ENCODE data around the gene PRPF19. TPM values are rescaled to one million over a fixed set of nuclear protein-coding genes. Genes with fewer than 3 reads are reported as not detected.

PRPF19 gene
- total and polyA plus RNA-seq, 2 of the 8 experiments (the other 6 are each of a cell fraction or from before 2014, with no cell fraction given): 107 to 141 TPM

- H4K5ac ChIP-seq (ENCODE audit: insufficient read length, low read depth, low read length): no peak overlapping the region
- no peak overlapping the region for H3K9ac ChIP-seq (replicated peaks in 1 of 4; ENCODE audit: extremely low read depth in 1 of 4, low read depth in 3 of 4, low read length in 3 of 4)
- H4K8ac ChIP-seq (ENCODE audit: extremely low read depth, insufficient read depth, low read length): no peak overlapping the region; the same call in 1 of the 2 replicates
- no peaks in the 10 kb centered on the region for H3K23me2 ChIP-seq (ENCODE audit: low read depth, low read length)
- POLR2A ChIA-PET (ENCODE audit: partially characterized antibody): interaction anchor here (1.5 to 2.3 kb wide), 4 partner anchors 9 to 48 kb away, joined by 3 to 9 read pairs (median 6); no protein-coding TSS in a partner anchor
- CTCF ChIA-PET (ENCODE audit: partially characterized antibody): interaction anchor here (0.6 to 23.0 kb wide), 43 partner anchors 8 to 1277 kb away, joined by 3 to 522 read pairs (median 4); partner anchors contain the start of genes PTGDR2, TMEM109 and ZP1
- no peak overlapping the region for H3K23ac ChIP-seq (ENCODE audit: insufficient read length)
- H3K4me2 ChIP-seq (ENCODE audit: insufficient read depth in 1 of 2, low read depth in 2 of 2, low read length in 2 of 2): no peak overlapping the region
- H3K36me3 ChIP-seq (ENCODE audit: control insufficient read depth in 2 of 4, insufficient read depth in 4 of 4, low read length in 3 of 4): peaks cover 37 to 88% (median 78%) of the 10 kb centered on the region in 4 experiments
- H3K14ac ChIP-seq (ENCODE audit: insufficient read length): no peak overlapping the region
- H3K4me3 ChIP-seq (ENCODE audit: extremely low read depth in 1 of 4, insufficient read depth in 2 of 4, low read depth in 3 of 4, low read length in 4 of 4): no peak overlapping the region
- H4K20me1 ChIP-seq (replicated peaks in 1 of 2; ENCODE audit: control insufficient read depth in 1 of 2, insufficient read depth in 2 of 2, low read length in 2 of 2): peaks cover 8 to 25% of the 10 kb centered on the region in 2 experiments
- no peak overlapping the region for H3K4ac ChIP-seq (replicated peaks; ENCODE audit: insufficient read length, low read depth, low read length)
- no peak overlapping the region for H2BK12ac ChIP-seq (ENCODE audit: low read depth, low read length)
- H2BK5ac ChIP-seq (ENCODE audit: low read depth, low read length): no peak overlapping the region
- H3K79me1 ChIP-seq (ENCODE audit: low read depth, low read length): peaks cover 9% of the 10 kb centered on the region
- no peak overlapping the region for H2AK5ac ChIP-seq (ENCODE audit: low read depth, low read length)
- 65% methylated on average over 12 of the region's 12 CpGs; no CpG with 5 or more reads in 1 of the 2 experiments for WGBS, 2 experiments (ENCODE audit: extremely low coverage in 1 of 2, insufficient coverage in 1 of 2, insufficient read length in 1 of 2, insufficient replicate concordance in 2 of 2, low coverage in 1 of 2, low lambda C conversion rate in 2 of 2, missing lambda C conversion rate in 1 of 2)
- H4K91ac ChIP-seq (replicated peaks; ENCODE audit: insufficient read length, low read length): no peak overlapping the region
- FAIRE-seq: no peak
- H2BK120ac ChIP-seq (replicated peaks; ENCODE audit: low read depth, low read length): no peak overlapping the region
- H3K27ac ChIP-seq (ENCODE audit: low read depth, low read length): 0 out of 2 replicates have a peak overlapping the region, but pooled peaks have one; percentile 42
- peaks cover 6 to 23% of the 10 kb centered on the region in 2 experiments; a peak in 3 of 4 replicates for H3K79me2 ChIP-seq (ENCODE audit: control insufficient read depth in 1 of 2, insufficient read depth in 2 of 2, low read length in 2 of 2)
- no peak overlapping the region for H2BK20ac ChIP-seq (ENCODE audit: low read length)
- H3K27me3 ChIP-seq (replicated peaks in 1 of 4; ENCODE audit: control insufficient read depth in 3 of 4, extremely low read depth in 1 of 4, insufficient read depth in 3 of 4, low read length in 3 of 4): no peaks in the 10 kb centered on the region
- H3K4me1 ChIP-seq (replicated peaks in 1 of 4; ENCODE audit: control insufficient read depth in 3 of 4, insufficient read depth in 4 of 4, low read length in 3 of 4): peaks cover 0 to under 1% (median 0%) of the 10 kb centered on the region in 4 experiments; a peak in 1 of 7 replicates
- H2BK15ac ChIP-seq (ENCODE audit: low read length): no peak overlapping the region
- H3K9me3 ChIP-seq (ENCODE audit: insufficient read depth in 2 of 2, low read depth in 1 of 2, low read length in 1 of 2): no peaks in the 10 kb centered on the region
- H3K18ac ChIP-seq (ENCODE audit: extremely low read depth, low read length): no peak overlapping the region
- H2AFZ ChIP-seq (ENCODE audit: low read length): no peak overlapping the region
- no peak overlapping the region for H3K56ac ChIP-seq (replicated peaks; ENCODE audit: insufficient read length, low read depth, low read length)
- DNase-seq (ENCODE audit: low read depth in 1 of 2, low spot score in 2 of 2): peak in 1 of 2 experiments; percentile 57
- TF ChIP-seq MAFK (IDR thresholded peaks at IDR 0.05; ENCODE audit: low read depth, low read length) (peak; percentile 82), BACH1 (IDR thresholded peaks at IDR 0.05; ENCODE audit: low read length) (peak; percentile 83), POLR2AphosphoS5 (IDR thresholded peaks at IDR 0.05; ENCODE audit: low read depth, low read length) (peak; percentile 48; the same call in 1 of the 2 replicates), E2F6 (IDR thresholded peaks at IDR 0.05) (no peak), RAD21 (IDR thresholded peaks at IDR 0.05 in 1 of 2, conservative IDR thresholded peaks at IDR 0.05 in 1 of 2; ENCODE audit: low read depth in 2 of 2, low read length in 2 of 2) (peak; percentile 57 to 68), ASH2L (IDR thresholded peaks at IDR 0.05; ENCODE audit: low read length) (no peak), CTCF (IDR thresholded peaks at IDR 0.05; ENCODE audit: control extremely low read depth in 1 of 3, insufficient read depth in 1 of 3, low read depth in 1 of 3, low read length in 3 of 3) (peak; percentile 21 to 91 (median 74))
Measured at GRCh38 chr11:60899046-60899936, 7.1 kb downstream of the PRPF19 start.
